Globus pallidus (tissue), 1 donor: ENCODE results near the gene C12orf42.
A peak's percentile ranks its signal among the peaks of the same experiment; 100 is the strongest.

Experiments
- DNase-seq: peaks from one replicate; pipeline ENCODE4 v3.0.0-alpha.2; 2015; ENCODE audit warnings: low spot score

Gene C12orf42

DNA sequence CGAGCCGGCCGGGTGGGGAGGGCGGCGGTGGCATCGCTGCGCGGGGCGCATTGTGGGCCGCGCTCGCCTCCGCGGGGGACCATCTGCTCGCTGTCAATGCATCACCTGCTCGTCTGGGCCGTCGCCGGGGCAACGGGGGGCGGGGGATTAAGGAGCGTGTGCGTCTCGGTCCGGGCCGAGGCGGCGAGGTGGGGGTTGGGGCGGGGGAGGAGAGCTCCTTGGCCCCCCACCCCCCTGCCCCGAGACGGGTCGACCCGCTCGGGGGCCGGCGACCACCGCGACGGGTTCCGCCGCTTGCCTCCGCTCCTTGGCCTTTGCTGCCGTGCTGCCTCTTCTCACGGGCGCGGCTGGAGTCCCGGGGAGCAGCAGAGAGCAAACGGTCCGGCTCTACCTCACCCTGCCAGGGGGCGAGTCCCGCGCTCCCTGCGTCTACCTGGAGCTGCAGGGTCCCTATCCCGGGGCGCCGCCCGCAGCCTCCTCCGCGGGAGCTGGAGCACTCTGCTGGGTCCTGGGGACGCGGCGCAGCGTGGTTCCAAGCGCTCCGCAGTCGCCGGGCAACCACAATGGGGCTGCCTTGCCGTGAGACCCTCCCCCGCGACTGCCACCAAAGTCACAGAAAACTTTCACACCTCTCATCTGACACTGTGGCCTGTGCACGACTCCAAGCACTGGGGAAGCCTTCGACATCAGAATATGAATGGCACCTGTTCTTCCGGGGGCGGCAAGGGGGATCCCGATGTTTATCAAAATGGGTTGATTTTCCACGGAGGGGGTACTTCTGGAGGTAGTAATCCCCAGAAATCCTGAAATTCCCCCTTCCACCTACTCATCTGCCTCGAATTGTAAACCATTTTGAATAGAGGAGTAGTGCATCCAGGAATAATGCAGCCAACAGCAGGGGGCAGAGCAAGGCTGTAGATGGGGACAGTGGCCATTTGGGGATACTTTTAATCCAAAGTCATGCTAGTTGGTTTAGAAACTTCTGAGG, at the start of gene C12orf42:
Gene C12orf42, minus strand, starts transcription at position 500 of the 988 bp plus-strand sequence. CDS start 17,542 bp downstream, outside the sequence.
- DNase-seq = peak; percentile 29

DNA sequence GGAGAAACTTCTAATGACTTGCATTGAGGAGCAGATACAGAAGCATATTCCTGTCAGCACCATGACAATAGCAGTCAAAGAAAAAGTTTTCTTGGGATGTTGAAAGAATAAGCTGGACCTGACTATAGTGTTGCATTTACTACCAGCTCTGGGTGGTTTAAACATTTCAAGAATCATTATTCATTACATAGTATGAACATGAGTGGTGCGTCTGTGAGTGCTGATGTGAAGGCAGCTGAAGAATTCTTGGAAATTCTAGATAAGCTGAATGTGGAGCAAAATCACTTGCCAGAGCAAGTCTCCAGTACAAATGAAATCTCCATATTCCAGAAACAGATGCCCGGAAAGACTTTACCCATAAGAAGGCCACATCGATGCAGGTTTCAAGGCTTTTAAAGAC, 46.3 kb upstream of the C12orf42 start:
- no peak for DNase-seq

DNA sequence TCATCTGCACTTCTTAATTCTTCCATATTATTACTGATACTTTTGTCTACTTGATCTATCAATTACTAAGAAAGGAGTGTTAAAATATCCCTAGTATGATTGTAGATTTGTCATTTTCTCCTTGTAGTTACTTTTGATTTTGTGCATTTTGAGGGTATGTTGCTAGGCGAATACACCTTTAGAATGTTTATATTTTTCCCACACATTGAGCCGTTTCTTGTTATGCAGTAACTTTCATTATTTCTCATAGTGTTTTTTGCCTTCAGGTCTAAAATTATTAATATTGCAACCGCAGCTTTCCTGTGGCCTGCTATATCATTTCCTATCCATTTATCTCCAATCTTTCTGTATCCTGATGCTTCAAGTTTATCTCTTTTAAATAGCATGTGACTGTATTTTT, 44.6 kb upstream of the C12orf42 start:
- DNase-seq = no peak

DNA sequence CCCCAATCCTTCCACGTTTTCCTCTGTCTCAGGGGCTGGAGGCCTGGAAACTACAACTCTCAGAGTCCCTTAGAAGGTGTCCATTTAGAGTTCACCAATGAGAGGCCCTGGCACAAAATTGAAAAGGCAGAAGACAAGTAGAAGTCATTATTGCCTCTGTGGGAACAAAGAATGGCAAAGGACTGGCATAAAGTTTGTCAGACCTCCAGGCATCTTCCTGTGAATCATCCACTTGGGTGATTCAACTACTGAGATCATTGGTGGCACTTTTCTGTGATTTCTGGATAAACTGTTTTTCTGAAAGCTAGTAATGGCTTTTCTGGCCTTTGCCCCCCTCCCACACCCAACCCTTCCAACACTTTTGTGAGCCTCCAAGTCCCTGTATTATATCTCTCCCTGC, 42.6 kb upstream of the C12orf42 start:
- DNase-seq = no peak

DNA sequence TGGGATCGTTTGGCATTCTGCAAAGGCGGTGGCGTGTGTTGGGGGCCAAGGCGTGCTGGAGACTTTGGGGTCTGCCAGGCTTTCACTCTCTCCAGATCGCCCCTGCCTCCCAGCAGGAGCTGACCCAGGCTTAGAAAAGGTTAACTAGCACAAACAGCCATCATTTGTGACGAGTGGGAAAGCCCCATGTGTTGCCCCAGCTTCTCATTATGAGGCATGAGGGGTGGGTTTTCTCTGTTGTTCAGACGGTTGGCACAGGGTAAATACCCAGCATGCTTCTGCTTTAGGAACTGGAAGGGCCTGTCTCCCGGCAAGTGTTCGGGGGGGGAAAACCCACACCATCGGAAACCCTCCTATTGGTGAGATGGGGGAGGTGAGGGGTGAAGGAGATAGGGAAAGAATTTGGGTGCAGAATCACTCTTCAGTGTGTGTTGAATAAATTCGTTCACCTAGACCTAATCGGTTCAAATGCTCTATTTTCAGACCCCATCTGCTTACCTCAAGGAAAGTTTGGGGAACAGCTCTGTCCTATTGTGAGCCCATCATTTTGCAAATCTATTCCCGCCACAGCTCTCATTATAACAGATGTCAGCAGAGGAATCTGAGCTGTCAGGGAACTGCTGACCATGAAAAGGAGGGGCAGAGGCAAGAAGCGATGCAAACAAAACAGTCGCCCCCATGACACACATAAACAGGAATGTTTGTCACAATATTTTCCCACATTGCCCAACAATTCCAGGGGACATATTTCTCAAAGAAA, 34.7 kb upstream of the C12orf42 start:
- no peak for DNase-seq

DNA sequence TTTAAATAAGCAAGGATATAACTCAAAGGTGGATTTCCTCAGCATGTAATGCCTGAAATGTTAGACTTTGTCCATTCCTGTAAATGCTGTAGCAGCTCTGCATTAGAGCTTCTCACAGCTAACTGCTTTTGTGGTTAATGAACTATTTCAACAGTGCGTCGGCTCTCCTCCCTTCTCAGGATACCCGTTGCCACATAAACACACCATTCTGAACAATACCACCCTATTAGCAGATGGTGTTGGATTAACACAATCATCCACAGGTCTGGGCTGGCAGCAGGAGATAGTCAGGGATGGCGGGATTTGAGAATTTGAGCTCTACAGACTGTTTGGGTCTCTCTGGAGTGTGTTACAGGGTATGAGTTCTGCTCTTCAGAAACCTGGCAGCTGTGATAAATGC, 33.5 kb upstream of the C12orf42 start:
- DNase-seq = no peak

DNA sequence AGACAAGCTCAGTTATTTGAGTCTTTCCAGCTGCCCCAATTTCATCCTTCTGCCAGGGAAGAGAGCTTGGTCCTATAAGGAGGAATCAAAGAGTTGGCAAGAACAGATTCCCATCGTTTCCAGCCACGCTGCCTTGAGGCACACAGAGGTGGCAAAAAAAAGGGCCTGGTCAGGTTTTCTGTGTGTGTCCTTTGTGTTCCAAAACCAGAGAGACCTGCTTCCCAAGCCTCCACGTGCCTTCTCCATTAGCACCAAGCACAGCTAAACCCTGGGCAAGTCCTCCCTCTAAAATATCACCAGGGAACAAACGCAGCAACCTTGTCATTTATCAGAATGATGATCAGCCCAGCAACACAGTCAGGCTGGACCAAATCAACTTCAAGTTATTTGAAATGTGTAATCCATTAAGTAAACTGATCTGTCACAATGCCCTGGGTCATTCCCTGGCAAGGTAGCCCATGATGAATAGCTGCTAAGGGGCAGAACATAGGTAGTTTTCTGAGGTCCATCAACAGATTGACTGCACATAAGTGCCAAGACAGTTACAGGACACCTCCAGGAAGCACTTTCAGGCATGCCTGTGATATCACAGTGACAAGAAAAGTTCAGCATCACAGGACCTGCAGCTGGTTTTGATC, 28.6 kb upstream of the C12orf42 start:
- DNase-seq = no peak

DNA sequence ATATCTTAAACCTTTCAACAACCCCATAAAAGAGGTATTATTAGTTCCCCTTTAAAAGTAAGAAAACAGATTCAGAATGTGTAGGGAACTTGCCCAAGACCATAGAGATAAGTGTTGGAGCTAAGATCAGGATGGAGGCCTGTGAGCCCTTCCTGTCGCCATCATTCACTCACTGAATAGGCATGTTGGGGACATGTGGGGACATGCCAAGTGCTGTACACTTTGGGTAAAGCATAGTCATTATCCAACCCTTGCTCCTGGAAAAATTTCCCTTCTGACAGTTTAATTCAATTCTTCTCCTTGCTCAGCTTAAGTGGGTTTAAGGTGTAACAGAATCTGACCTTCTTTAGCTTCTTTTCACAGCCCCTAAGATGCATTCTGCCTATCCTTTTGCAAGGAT, 28.0 kb upstream of the C12orf42 start:
- no peak for DNase-seq

DNA sequence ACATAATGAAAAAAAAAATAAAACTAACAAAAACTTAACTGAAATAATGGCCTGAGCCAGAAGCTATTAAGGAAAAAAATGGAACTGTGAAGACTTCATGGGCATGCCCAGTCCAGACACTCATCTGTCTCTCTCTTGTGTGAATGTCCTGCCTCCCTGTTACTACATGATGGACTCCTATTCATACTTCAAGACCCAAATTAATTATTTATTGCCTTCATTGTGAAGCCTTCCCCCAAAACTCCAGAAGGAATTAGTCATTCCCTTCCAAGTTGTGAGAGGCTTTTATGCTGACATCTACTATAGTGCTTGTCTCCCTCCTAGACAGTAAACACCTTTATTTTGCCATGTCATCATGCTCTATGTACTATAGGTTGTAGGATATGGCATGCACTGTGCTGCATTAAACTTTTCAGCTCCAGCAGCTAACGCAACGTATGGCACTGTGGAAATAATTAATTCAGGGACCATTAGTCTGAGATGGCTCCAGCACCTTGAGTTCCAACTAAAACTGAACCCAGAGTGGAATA, 25.0 kb upstream of the C12orf42 start:
- no peak for DNase-seq

DNA sequence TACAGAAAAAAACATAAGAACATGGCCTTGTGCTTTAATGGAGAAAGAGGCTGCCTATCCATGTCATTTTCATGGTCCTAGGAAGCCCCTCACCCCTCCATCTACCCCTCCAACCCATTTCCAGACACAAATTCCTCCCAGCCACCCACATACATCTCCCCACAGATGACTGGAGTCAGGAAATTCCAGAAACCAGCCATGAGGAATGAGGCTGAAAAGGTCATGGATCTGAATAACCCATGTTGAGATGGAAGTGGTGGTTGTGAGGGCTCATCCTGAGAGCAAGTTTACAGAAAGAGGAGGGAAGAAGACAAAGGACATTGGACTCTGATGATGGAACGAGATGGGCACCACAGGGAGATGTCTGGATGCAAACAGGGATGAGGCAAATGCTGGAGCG, 23.9 kb upstream of the C12orf42 start:
- DNase-seq = no peak

DNA sequence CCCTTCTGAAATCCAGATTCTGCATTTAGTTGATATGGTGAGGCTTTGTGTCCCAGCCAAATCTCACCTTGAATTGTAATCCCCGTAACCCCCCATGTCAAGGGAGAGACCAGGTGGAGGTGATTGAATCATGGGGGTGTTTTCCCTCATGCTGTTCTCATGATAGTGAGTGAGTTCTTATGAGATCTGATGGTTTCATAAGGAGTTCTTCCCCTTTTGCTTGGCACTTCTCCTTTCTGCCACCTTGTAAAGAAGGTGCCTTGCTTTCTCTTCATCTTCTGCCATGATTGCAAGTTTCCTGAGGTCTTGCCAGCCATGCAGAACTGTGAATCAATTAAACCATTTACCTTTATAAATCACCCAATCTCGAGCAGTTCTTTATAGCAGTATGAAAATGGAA, 23.1 kb upstream of the C12orf42 start:
- DNase-seq = no peak

DNA sequence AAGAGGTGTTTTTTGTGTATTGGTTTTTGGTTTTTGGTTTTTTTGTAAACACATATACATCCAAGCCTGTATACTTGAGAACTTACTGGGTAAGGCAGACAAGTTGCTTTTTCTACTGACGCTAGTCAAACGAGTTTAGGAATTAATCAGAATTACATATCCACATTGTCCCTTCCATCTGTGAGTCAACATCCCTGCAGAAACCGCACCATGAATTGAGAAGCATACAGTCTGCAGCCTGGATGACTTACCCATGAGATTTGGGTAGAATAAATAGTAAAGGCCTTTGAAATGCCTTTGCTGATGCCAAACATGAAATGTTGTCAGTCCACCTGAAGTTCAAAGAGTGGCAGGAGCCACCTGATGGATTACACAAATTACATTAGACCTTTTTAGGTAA, 21.4 kb upstream of the C12orf42 start:
- DNase-seq = no peak

DNA sequence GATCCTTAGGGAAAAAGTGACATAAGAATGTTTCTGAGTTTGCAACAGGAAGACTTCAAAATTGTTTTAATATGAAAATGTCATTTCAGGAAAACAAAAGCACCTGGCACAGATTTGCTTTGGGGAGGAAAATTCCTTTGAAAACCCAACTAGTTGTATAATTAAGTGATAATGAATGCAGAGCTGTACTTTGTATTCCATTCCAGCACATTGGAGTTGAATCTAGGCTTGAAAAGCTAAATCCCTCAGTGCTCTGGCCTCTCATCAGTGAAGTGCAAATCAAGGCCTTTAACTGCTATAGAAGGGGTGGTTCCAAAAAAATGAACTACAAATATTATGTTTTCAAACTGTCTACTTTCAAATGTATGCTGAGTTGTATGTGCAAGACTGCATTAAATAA, 19.6 kb upstream of the C12orf42 start:
- DNase-seq = no peak

DNA sequence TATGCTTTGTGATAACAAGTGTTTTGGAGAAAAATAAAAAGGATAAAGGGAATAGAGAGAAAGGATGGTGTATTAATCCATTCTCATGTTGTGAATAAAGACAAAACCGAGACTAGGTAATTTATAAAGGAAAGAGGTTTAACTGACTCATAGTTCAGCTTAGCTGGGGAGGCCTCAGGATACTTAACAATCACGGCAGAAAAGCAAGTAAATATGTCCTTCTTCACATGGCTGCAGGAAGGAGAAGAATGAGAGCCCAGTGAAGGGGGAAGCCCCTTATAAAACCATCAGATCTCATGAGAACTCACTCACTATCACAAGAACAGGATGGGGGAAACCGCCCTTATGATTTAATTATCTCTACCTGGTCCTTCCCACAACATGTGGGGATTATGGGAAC, 18.1 kb upstream of the C12orf42 start:
- DNase-seq = no peak

DNA sequence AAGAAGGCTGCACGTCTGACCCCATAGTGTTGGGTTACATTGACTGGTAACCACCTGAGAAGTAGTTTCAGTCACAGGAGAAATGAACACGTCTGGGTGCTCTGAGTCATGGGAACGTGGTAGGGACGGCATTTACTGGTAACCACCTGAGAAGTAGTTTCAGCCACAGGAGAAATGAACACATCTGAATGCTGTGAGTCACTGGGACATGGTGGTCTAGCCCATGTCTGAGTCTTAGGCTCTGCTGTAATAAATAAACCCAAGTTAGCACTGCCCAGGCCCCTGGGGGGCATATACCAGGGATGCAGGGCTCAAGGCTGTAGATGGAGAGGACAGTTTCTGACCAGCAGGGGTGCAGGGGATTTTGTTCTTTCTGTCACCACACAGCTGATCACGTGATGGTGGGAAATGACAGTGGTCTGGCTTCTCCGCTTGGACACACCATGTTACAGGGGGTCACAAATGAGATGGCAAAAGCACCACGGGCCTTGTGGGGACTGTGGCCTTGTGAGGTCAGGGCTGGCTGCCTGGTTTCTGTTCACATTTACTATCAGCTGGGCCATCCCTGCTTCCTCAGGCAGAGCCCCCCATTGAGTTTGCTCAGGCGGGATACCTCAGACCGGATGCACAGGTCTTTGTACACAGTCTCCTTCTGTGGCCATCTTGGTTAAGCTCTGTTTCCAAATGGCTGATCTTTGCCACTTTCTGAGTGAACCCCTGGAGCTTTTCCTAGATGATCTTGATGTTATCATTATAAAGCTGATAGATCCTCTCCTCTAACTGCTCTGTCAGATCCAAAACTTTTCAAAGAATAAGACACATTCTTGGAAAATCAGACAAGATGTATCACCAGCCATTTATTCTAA, 9.8 kb upstream of the C12orf42 start:
- no peak for DNase-seq

DNA sequence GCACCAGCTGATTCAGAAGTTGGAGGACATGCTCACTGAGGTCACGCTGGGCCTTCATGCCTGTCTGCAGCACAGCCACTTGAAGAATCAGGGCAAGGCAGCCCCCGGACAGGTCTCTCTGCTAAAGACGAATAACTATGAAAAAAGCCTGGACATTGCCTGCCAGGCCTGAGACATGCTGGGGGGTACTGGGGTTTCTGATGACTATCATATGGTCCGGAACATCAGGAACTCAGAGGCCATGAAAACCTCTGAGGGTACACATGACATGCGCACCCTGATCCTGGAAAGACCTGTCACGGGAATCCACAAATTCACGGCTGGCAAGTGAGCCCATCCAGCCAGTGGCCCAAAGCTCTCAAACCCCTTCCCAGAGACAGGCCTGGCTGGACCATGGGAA, 8.8 kb upstream of the C12orf42 start:
- no peak for DNase-seq

DNA sequence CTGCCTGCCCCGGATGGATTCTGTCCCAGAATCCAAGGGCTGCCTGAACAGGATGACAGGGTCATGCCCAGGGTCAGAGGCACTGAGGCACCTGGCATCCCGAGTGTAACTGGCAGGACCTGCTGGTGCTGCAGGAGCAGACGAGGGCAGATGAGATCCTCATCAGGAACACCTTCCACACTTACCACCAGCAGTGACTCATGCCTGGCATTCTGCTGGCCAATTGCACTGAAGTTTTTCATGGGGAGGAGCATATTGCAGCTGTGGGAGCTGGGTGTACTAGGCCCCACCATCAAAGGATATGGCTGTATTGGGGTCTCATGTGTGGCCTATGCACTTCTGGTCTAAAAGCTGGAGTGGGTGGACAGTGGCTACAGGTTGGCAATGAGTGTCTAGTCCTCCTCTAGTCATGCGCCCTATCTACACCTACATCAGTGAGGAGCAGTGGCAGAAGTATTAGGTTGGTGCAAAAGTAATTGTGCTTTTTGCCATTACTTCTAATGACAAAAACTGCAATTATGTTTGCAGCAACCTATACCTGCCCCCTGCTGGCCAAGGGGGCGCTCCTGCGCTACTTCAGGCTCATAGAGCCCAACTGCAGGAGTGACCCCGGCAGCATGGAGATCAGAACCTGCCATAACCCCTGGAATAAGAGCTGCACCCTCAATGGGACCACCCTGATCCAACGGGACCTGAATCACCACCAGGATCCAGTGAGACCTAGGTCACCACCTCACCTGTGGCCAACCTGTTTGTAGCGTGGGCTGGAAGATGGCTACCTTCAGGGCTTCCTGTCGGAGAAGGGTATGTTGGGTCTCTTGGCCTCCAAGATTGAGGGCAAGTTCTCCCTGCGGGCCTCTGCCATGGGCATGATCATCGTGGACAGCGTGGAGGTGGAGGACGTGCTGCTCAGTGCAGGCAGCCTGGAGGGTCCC, 8.0 kb upstream of the C12orf42 start:
- DNase-seq = no peak

DNA sequence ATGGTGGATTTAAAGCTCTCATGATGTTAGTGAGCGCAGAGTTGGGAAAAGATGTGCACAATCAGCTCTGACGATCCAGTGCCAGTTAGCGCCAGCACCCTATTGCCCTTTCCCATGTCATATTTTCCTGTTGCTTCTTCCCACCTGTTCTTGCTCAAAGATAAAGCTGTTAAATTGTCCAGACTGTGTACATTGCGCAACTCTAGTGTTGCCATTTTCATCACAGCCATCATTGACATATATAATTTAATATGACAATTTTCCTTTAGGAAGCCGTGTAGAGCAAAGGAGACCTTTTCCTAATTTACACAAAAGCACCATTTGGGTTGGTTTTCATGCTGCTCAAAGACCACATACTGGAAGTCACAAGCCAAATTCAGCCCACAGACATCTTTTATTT, 5.7 kb upstream of the C12orf42 start:
- DNase-seq = no peak

DNA sequence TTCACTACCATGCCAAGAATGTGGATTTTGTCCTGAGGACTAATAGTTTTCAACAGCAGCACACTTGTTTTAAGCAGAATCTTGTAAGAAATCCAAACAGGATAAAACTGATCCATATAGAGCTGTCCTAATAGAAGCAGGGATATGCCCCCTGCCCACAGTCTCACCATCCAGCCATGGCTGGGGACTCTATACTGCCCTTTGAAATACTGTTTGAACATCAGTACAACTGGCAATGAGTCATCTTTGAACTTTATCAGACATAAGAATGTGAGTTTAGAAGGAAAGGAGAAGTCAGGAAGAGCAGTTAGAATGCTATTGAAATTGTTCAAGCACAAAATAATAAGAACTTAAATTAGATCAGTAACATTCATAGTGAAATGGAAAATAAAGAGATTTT, 3.8 kb upstream of the C12orf42 start:
- no peak for DNase-seq

DNA sequence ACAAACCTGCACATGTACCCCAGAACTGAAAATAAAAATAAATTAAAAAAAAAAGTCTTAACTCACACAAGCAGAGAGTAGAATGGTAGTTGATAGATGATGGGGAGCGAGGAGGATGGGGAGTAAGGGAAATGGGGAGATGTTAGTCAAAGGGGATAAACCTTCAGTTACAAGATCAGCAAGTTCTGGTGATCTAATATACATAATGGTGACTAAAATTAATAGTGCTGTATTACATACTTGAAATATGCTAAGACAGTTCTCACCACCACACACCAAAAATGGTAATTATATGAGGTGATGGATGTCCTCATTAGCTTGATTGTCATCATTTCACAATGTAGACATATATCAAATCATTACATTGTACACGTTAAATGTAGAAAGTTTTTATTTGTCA, 3.2 kb upstream of the C12orf42 start:
- DNase-seq = no peak
